GM19467 (cell line): ENCODE measurements around the gene ACAD11.
"Not testable (repeated sequence)": the region's sequence is repeated elsewhere in the genome, so short reads cannot be mapped to it uniquely, and the experiment has no call there.

Experiments used
- ATAC-seq: cut with Tn5 transposase; IDR thresholded peaks from one replicate; pipeline ENCODE4 v1.9.1; 2021; ENCODE audit warnings: mild to moderate bottlenecking, moderate library complexity; ENCODE audit not compliant: unreplicated experiment

Gene ACAD11

GRCh38 chr3:132652640-132653270 is 6.9 kb downstream of the ACAD11 start:
- no peak for ATAC-seq

GRCh38 chr3:132650153-132650552 is 9.5 kb downstream of the ACAD11 start:
- no peak for ATAC-seq

GRCh38 chr3:132645058-132645457 is 14.6 kb downstream of the ACAD11 start:
- no peak for ATAC-seq

GRCh38 chr3:132643366-132643765 is 16.2 kb downstream of the ACAD11 start:
- ATAC-seq, result no peak

GRCh38 chr3:132642539-132642847 is 17.1 kb downstream of the ACAD11 start:
- ATAC-seq, result no peak

- no peak for ATAC-seq
Observed at GRCh38 chr3:132641837-132642538, 17.6 kb downstream of the ACAD11 start.

GRCh38 chr3:132641427-132641826 is 18.2 kb downstream of the ACAD11 start:
- ATAC-seq, result not testable (repeated sequence)

- no peak for ATAC-seq
Observed at GRCh38 chr3:132638706-132639105, 20.9 kb downstream of the ACAD11 start.

GRCh38 chr3:132637590-132637989 is 22.0 kb downstream of the ACAD11 start:
- ATAC-seq, result no peak

- ATAC-seq, result no peak
Observed at GRCh38 chr3:132635052-132635451, 24.6 kb downstream of the ACAD11 start.

GRCh38 chr3:132630612-132631011 is 29.0 kb downstream of the ACAD11 start:
- ATAC-seq, result no peak

GRCh38 chr3:132629928-132630327 is 29.7 kb downstream of the ACAD11 start:
- no peak for ATAC-seq

- ATAC-seq, result no peak
Observed at GRCh38 chr3:132628157-132628556, 31.5 kb downstream of the ACAD11 start.

- no peak for ATAC-seq
Observed at GRCh38 chr3:132626955-132627354, 32.7 kb downstream of the ACAD11 start.

GRCh38 chr3:132625613-132626012 is 34.0 kb downstream of the ACAD11 start:
- ATAC-seq, result peak; percentile 64

- ATAC-seq, result no peak
Observed at GRCh38 chr3:132624790-132625189, 34.8 kb downstream of the ACAD11 start.

GRCh38 chr3:132623646-132624045 is 36.0 kb downstream of the ACAD11 start:
- no peak for ATAC-seq

- no peak for ATAC-seq
Observed at GRCh38 chr3:132622761-132623160, 36.8 kb downstream of the ACAD11 start.

- no peak for ATAC-seq
Observed at GRCh38 chr3:132622148-132622547, 37.5 kb downstream of the ACAD11 start.

- ATAC-seq, result no peak
Observed at GRCh38 chr3:132616780-132617179, 42.8 kb downstream of the ACAD11 start.

- ATAC-seq, result no peak
Observed at GRCh38 chr3:132615881-132616280, 43.7 kb downstream of the ACAD11 start.

GRCh38 chr3:132615301-132615700 is 44.3 kb downstream of the ACAD11 start:
- not testable (repeated sequence) for ATAC-seq

GRCh38 chr3:132606620-132607019 is 53.0 kb downstream of the ACAD11 start:
- not testable (repeated sequence) for ATAC-seq
